Suprapubic skin (tissue), 3 donors: ENCODE measurements around the gene KIAA0319L.

Experiments used
- EP300 ChIP-seq: sonication (generic); formaldehyde crosslinking; IDR thresholded peaks from one replicate; pipeline ENCODE4 v1.6.1; 2017; ENCODE audit warnings: antibody characterized with exemption
- POLR2A ChIP-seq, 2 donors: fragments of 450-650 bp; IDR thresholded peaks; one replicate each; pipeline ENCODE4 v1.6.1; 2017; ENCODE audit warnings: antibody characterized with exemption in 2 of 2, mild to moderate bottlenecking in 2 of 2, moderate library complexity in 2 of 2
- TF ChIP-seq, protein P1 (sequence below), 2 donors: fragments of 200-600 bp in 1 of 2; fragments of 450-650 bp in 1 of 2; sonication (generic) in 1 of 2; IDR thresholded peaks; one replicate each; pipeline ENCODE4 v1.5.1; 2016 to 2019; ENCODE audit warnings: antibody characterized with exemption in 2 of 2, mild to moderate bottlenecking in 1 of 2, moderate library complexity in 1 of 2

DNA sequence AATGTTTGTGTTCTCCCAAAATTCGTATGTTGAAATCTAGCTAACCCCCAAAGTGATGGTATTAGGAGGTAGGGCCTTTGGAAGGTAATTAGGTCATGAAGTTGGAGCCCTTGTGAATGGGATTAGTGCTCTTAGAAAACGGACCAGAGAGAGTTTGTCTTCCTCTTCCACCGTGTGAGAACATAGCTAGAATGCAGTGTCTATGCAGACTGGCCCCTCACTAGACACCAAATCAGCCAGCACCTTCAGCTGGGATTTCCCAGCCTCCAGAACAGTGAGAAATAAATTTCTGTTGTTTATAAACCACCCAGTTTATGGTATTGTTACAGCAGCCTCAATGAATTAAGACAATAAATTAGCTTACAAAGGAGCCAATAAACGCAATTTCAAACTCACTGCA is 58.0 kb downstream of the KIAA0319L start:
- TF ChIP-seq, protein P1, sequence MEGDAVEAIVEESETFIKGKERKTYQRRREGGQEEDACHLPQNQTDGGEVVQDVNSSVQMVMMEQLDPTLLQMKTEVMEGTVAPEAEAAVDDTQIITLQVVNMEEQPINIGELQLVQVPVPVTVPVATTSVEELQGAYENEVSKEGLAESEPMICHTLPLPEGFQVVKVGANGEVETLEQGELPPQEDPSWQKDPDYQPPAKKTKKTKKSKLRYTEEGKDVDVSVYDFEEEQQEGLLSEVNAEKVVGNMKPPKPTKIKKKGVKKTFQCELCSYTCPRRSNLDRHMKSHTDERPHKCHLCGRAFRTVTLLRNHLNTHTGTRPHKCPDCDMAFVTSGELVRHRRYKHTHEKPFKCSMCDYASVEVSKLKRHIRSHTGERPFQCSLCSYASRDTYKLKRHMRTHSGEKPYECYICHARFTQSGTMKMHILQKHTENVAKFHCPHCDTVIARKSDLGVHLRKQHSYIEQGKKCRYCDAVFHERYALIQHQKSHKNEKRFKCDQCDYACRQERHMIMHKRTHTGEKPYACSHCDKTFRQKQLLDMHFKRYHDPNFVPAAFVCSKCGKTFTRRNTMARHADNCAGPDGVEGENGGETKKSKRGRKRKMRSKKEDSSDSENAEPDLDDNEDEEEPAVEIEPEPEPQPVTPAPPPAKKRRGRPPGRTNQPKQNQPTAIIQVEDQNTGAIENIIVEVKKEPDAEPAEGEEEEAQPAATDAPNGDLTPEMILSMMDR (IDR thresholded peaks at IDR 0.05) = no peak
- no peak for TF ChIP-seq POLR2A (IDR thresholded peaks at IDR 0.05)
- no peak for TF ChIP-seq EP300
